Gastrocnemius medialis (tissue), 4 donors: ENCODE results near the gene MYO7A. TPM values are rescaled to one million over a fixed set of nuclear protein-coding genes. Genes with fewer than 3 reads are reported as not detected.

Experiments used
- ATAC-seq, 2 donors: fragments of 150-250 bp; one replicate each; pipeline ENCODE4 v1.9.1; 2016
- DNase-seq, 2 donors: peaks; one replicate each; pipeline ENCODE4 v3.0.0-alpha.2; 2019
- H3K27ac ChIP-seq, 4 donors: fragments of 200-600 bp; sonication (generic); 1 replicate in 1 of 4; 2 replicates in 3 of 4; pipeline ENCODE4 v1.5.1; 2016 to 2018; ENCODE audit warnings: mild to moderate bottlenecking in 2 of 4, moderate library complexity in 1 of 4
- H3K27me3 ChIP-seq, 3 donors: fragments of 200-600 bp; sonication (generic) in 2 of 3; 1 replicate in 1 of 3; 2 replicates in 2 of 3; pipeline versions ENCODE4 v1.5.1 to v1.6.0; 2016 to 2019; ENCODE audit warnings: mild to moderate bottlenecking in 1 of 3, moderate library complexity in 1 of 3
- H3K36me3 ChIP-seq, 2 donors: fragments of 200-600 bp; sonication (generic) in 1 of 2; one replicate each; pipeline ENCODE4 v1.5.1; 2017 to 2018
- H3K4me1 ChIP-seq, 2 donors: fragments of 200-600 bp; sonication (generic) in 1 of 2; one replicate each; pipeline ENCODE4 v1.5.1; 2016 to 2017; ENCODE audit warnings: mild to moderate bottlenecking in 2 of 2
- H3K4me3 ChIP-seq, 4 donors: fragments of 200-600 bp; sonication (generic) in 3 of 4; 1 replicate in 1 of 4; 2 replicates in 3 of 4; pipeline ENCODE4 v1.5.1; 2016 to 2019; ENCODE audit warnings: mild to moderate bottlenecking in 2 of 4
- H3K9me3 ChIP-seq, 3 donors: fragments of 200-600 bp; sonication (generic) in 2 of 3; 1 replicate in 1 of 3; 2 replicates in 2 of 3; pipeline ENCODE4 v1.5.1; 2016 to 2019
- CTCF ChIP-seq, 5 experiments: fragments of 450-650 bp in 3 of 5; fragments of 200-600 bp in 2 of 5; sonication (generic) in 2 of 5; IDR thresholded peaks in 4 of 5; conservative IDR thresholded peaks in 1 of 5; 1 replicate in 4 of 5; 2 replicates in 1 of 5; pipeline ENCODE4 v1.5.1; 2016 to 2019; ENCODE audit warnings: antibody characterized with exemption in 5 of 5, mild to moderate bottlenecking in 3 of 5, moderate library complexity in 3 of 5
- POLR2A ChIP-seq, 2 donors: fragments of 450-650 bp; IDR thresholded peaks; one replicate each; pipeline ENCODE4 v1.6.1; 2017; ENCODE audit warnings: antibody characterized with exemption in 2 of 2, mild to moderate bottlenecking in 2 of 2, moderate library complexity in 2 of 2
- in situ Hi-C, 4 donors: fragments of 200-750 bp; cut with MboI; loops; one replicate each; pipeline versions ENCODE4 v1.15.0 to v1.8.0; 2017; ENCODE audit warnings: low sequenced_read_pairs in 4 of 4
- intact Hi-C: fragments of 100-400 bp; cut with DNase I; formaldehyde crosslinking; loops from one replicate; pipeline ENCODE4 v1.15.1; 2023; ENCODE audit warnings: low total_unique reads
- total RNA-seq, 4 donors: library from RNA; depleted of rRNA; stranded (reverse); fragments of >200 nt; gene quantifications; one replicate each; pipeline versions ENCODE4 v1.1.0 to v1.2.3, GENCODE V29; 2016

The MYO7A gene
- total RNA-seq, 4 donors from 2014 or later: 1.6 to 3.5 (median 2.1) TPM

GRCh38 chr11:77129069-77129841 is 1.2 kb downstream of the MYO7A start:
- ATAC-seq (no peak), DNase-seq (no peak)
- Histone ChIP-seq H3K4me1 (peaks cover 9 to 17% of the 10 kb centered on the region in 2 donors), H3K4me3 (no peak overlapping the region), H3K36me3 (no peaks in the 10 kb centered on the region), H3K27ac (no peak overlapping the region), H3K27me3 (no peaks in the 10 kb centered on the region), H3K9me3 (no peaks in the 10 kb centered on the region)
- TF ChIP-seq POLR2A (IDR thresholded peaks at IDR 0.05): no peak
- no peak for TF ChIP-seq CTCF (IDR thresholded peaks at IDR 0.05 in 4 of 5, conservative IDR thresholded peaks at IDR 0.05 in 1 of 5)
- in situ Hi-C loops (loop anchor here (5.0 to 10.0 kb wide), 3 partner anchors 56 to 66 kb away; no protein-coding TSS in a partner anchor), intact Hi-C loops (loop anchor here (10.0 kb wide), 1 partner anchor 346 kb away; the partner anchor contains the start of gene PAK1)

- intact Hi-C loops: loop anchor here (10.0 kb wide), 1 partner anchor 345 kb away; the partner anchor contains the start of gene PAK1
- H3K9me3 ChIP-seq: no peaks in the 10 kb centered on the region
- no peaks in the 10 kb centered on the region for H3K27me3 ChIP-seq
- ATAC-seq: no peak
- TF ChIP-seq POLR2A (IDR thresholded peaks at IDR 0.05) (no peak), CTCF (IDR thresholded peaks at IDR 0.05 in 4 of 5, conservative IDR thresholded peaks at IDR 0.05 in 1 of 5) (no peak)
- H3K36me3 ChIP-seq: no peaks in the 10 kb centered on the region
- no peak for DNase-seq
- no peak overlapping the region for H3K4me3 ChIP-seq
- in situ Hi-C loops: loop anchor here (5.0 to 10.0 kb wide), 3 partner anchors 55 to 65 kb away; no protein-coding TSS in a partner anchor
- peaks cover 9 to 17% of the 10 kb centered on the region in 2 donors for H3K4me1 ChIP-seq
- peak overlapping the region in 3 of 4 donors; percentile 7 to 43 (median 28) for H3K27ac ChIP-seq
These were observed 2.1 kb downstream of the MYO7A start for GRCh38 chr11:77129842-77130756.

GRCh38 chr11:77130763-77131513 is 2.9 kb downstream of the MYO7A start:
- Histone ChIP-seq H3K27ac (peak overlapping the region in 3 of 4 donors; percentile 7 to 43 (median 28)), H3K4me1 (peaks cover 9 to 17% of the 10 kb centered on the region in 2 donors), H3K4me3 (no peak overlapping the region), H3K9me3 (no peaks in the 10 kb centered on the region), H3K36me3 (no peaks in the 10 kb centered on the region), H3K27me3 (no peaks in the 10 kb centered on the region)
- DNase-seq (peak in 1 of 2 donors; percentile 39), ATAC-seq (peak; percentile 24 to 41)
- intact Hi-C loops: no loop called here
- TF ChIP-seq CTCF (IDR thresholded peaks at IDR 0.05 in 4 of 5, conservative IDR thresholded peaks at IDR 0.05 in 1 of 5) (no peak), POLR2A (IDR thresholded peaks at IDR 0.05) (no peak)
- in situ Hi-C loops: no loop called here

GRCh38 chr11:77131560-77131959 is 3.5 kb downstream of the MYO7A start:
- ATAC-seq (no peak), DNase-seq (no peak)
- in situ Hi-C loops (no loop called here), intact Hi-C loops (no loop called here)
- TF ChIP-seq CTCF (IDR thresholded peaks at IDR 0.05 in 4 of 5, conservative IDR thresholded peaks at IDR 0.05 in 1 of 5) (no peak), POLR2A (IDR thresholded peaks at IDR 0.05) (no peak)
- peak overlapping the region in 2 of 4 donors; percentile 7 to 43 for H3K27ac ChIP-seq
- no peak overlapping the region for H3K4me3 ChIP-seq
- peaks cover 9 to 17% of the 10 kb centered on the region in 2 donors for H3K4me1 ChIP-seq
- no peaks in the 10 kb centered on the region for H3K27me3 ChIP-seq
- H3K9me3 ChIP-seq: no peaks in the 10 kb centered on the region
- no peaks in the 10 kb centered on the region for H3K36me3 ChIP-seq
